ENCODE measurements around the gene RASSF5. TPM values are rescaled to one million over a fixed set of nuclear protein-coding genes. Genes with fewer than 3 reads are reported as not detected.

Gene RASSF5
- total and polyA plus RNA-seq, 8 donors, result 6.7 to 22.3 (median 12.5) TPM

DNA sequence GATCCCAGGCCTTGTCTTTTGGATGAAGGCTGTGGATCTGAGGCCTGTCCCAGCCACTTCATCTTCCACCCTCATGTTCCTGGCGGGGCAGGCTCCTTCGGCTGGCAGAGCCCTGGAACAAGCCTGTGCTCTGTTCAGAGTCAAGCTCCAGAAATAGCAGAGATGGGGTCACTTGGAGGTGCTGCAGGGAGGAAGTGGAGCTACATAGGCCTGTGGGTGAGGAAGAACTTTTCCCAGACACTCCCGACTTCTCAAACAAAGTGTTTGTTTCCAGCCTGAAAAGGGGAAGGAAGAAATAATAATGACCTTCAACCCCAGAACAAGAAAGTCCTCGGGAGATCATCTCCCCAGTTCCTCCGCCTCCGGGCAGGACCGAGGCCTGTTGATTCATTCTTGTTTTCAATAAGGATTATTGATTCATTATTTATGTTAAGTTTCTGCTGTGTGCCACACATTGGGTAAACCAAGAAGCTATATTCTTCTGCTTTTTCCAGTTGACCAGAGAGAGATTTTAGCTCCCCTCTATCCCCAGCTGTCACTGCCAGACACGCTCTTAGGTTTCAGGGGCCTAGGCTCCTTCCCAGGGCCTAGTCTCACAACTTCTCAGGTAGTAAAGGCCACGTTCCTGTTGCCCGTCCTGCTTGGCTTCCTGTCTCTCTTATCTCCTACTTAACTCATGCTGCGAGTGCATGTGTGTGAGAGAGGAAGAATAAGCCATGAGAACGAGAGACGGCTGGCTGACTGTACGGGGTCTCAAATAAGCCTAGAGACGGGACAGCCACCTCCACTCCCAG is 20.1 kb upstream of the RASSF5 start:
- FAIRE-seq, result no peak
- Histone ChIP-seq H3K4me1 (no peaks in the 10 kb centered on the region), H3K36me3 (no peaks in the 10 kb centered on the region), H3K4me3 (no peak overlapping the region), H3K27me3 (no peaks in the 10 kb centered on the region), H3K9me3 (no peaks in the 10 kb centered on the region), H3K27ac (no peak overlapping the region)
- WGBS, 2 donors, result 73% methylated on average over 15 of the region's 15 CpGs
- TF ChIP-seq, protein P1, sequence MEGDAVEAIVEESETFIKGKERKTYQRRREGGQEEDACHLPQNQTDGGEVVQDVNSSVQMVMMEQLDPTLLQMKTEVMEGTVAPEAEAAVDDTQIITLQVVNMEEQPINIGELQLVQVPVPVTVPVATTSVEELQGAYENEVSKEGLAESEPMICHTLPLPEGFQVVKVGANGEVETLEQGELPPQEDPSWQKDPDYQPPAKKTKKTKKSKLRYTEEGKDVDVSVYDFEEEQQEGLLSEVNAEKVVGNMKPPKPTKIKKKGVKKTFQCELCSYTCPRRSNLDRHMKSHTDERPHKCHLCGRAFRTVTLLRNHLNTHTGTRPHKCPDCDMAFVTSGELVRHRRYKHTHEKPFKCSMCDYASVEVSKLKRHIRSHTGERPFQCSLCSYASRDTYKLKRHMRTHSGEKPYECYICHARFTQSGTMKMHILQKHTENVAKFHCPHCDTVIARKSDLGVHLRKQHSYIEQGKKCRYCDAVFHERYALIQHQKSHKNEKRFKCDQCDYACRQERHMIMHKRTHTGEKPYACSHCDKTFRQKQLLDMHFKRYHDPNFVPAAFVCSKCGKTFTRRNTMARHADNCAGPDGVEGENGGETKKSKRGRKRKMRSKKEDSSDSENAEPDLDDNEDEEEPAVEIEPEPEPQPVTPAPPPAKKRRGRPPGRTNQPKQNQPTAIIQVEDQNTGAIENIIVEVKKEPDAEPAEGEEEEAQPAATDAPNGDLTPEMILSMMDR (IDR thresholded peaks at IDR 0.05), result no peak
- no peak for ATAC-seq
- no peak for DNase-seq
- intact Hi-C loops (cut with DNase I), result loop anchor here (5.0 to 10.0 kb wide), 4 partner anchors 95 to 428 kb away; no protein-coding TSS in a partner anchor

- Histone ChIP-seq H3K27ac (no peak overlapping the region), H3K27me3 (no peaks in the 10 kb centered on the region), H3K9me3 (no peaks in the 10 kb centered on the region), H3K4me3 (no peak overlapping the region), H3K36me3 (no peaks in the 10 kb centered on the region), H3K4me1 (no peaks in the 10 kb centered on the region)
- 87 to 88% methylated on average over 7 of the region's 7 CpGs for WGBS, 2 donors
- no peak for DNase-seq
- ATAC-seq, result no peak
- intact Hi-C loops (cut with DNase I), result loop anchor here (5.0 to 10.0 kb wide), 4 partner anchors 94 to 427 kb away; no protein-coding TSS in a partner anchor
- TF ChIP-seq, protein P1 (IDR thresholded peaks at IDR 0.05), result no peak
- FAIRE-seq, result no peak
Measured at GRCh38 chr1:206487970-206488369, 19.4 kb upstream of the RASSF5 start.

DNA sequence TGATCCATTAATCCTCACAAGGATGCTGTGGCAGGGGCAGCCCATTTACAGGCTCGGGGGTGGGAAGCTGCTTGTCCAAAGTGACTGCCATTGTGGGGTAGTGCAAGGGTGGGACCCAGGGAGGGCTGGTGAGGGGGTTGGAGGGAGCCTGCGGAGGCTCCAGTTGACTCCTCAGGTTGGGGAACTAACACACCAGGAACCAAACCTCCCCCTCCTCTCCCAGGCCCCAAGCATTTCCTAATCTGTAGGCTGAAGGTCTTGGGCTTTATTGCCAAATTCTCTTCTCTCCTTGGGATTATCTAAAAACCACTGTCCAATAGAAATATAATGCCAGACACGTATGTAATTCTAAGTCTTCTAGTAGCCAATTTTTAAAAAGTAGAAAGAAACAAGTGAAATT is 18.9 kb upstream of the RASSF5 start:
- intact Hi-C loops (cut with DNase I), result loop anchor here (5.0 to 10.0 kb wide), 4 partner anchors 94 to 426 kb away; no protein-coding TSS in a partner anchor
- 78 to 87% methylated on average over 3 of the region's 3 CpGs for WGBS, 2 donors
- Histone ChIP-seq H3K27ac (no peak overlapping the region), H3K36me3 (no peaks in the 10 kb centered on the region), H3K4me3 (no peak overlapping the region), H3K27me3 (no peaks in the 10 kb centered on the region), H3K4me1 (no peaks in the 10 kb centered on the region), H3K9me3 (no peaks in the 10 kb centered on the region)
- TF ChIP-seq, protein P1 (IDR thresholded peaks at IDR 0.05), result no peak
- ATAC-seq (no peak), DNase-seq (no peak), FAIRE-seq (no peak)

- H3K4me1 ChIP-seq, result peaks cover 4 to 7% (median 6%) of the 10 kb centered on the region in 3 donors
- H3K9me3 ChIP-seq, result no peaks in the 10 kb centered on the region
- no peak overlapping the region for H3K4me3 ChIP-seq
- no peak for FAIRE-seq
- DNase-seq, result peak; percentile 73 to 93 (median 88)
- no peak overlapping the region for H3K27ac ChIP-seq
- no peaks in the 10 kb centered on the region for H3K36me3 ChIP-seq
- peak; percentile 88 to 98 (median 96) for ATAC-seq
- TF ChIP-seq, protein P1 (IDR thresholded peaks at IDR 0.05), result peak; percentile 91 to 98 (median 96)
- WGBS, 2 donors, result 45 to 47% methylated on average over 22 of the region's 22 CpGs
- intact Hi-C loops (cut with DNase I), result loop anchor here (5.0 to 10.0 kb wide), 4 partner anchors 92 to 425 kb away; no protein-coding TSS in a partner anchor
- H3K27me3 ChIP-seq, result no peaks in the 10 kb centered on the region
Measured at GRCh38 chr1:206489980-206490770, 17.2 kb upstream of the RASSF5 start.
